ENCODE results near the gene KIAA1671.

The KIAA1671 gene

DNA sequence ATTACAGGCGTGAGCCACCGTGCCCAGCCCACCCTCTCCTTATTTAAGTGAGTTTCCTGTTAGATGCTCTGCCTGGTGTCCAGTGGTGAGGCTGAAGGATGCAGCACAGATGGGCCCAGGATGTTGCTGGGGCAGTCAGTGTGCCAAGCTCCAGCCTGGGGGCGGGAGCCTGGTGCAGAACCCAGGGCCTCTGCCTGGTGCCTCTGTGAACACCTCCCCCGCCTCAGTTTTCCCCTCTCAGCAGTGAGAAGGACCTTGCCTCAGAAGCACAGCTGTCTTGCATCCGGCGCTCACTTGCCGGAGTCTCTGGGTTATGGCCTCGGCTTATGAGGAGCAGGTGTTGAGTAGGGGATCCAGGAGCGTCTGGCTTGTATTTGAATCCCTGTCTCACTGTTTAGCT lies 116.2 kb downstream of the KIAA1671 start:
- no peak for DNase-seq (ENCODE audit: low spot score)

DNA sequence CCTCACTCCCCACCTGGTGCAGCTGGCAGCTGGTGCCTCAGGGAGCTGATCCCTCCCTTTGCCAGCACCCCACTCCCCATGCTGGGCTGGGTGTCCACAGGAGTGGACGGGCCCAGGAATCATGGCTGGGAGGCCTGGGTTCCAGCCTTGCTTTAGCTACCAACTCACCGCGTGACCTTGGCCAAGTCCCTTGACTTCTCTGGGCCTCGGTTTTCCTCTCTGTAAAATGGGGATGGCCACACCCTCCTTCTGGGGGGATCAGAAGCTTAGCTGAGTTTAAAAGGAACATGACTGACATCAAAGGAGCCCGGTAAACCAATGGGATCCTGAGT lies 116.9 kb downstream of the KIAA1671 start:
- DNase-seq (ENCODE audit: low spot score), result no peak

DNA sequence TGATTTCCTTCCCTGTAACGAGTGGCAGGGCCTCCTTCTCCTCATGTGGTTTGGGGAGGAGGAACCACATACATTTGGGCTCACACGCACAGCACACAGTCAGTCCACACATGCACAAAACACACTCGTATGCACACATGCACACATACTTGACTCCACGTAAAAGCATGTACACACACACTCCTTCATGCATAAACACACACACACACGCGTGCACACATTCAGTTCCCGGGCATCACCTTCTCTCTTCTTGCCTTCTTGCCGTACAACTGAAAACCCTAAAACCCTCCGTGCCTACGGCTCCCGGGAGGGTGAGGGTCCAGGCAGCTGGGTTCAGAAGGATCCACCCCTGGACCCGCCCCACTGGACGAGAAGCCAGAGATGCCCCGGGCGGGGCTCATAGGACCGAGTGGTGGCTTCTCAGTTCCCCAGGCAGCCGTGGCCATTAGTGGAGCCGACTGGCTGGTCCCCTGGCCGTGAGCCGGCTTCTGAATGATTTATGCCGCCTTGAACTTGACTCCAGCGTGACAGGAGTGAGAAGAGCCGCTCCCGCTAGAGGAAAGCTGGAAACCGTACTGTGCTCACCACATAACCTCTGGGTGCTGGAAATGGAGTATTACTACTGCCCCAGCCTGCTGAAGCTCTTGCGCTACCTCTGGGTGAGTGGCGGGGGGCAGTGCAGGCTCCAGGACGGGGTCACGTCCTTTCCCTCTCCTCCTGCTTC lies 117.4 kb downstream of the KIAA1671 start:
- no peak for DNase-seq (ENCODE audit: low spot score)

DNA sequence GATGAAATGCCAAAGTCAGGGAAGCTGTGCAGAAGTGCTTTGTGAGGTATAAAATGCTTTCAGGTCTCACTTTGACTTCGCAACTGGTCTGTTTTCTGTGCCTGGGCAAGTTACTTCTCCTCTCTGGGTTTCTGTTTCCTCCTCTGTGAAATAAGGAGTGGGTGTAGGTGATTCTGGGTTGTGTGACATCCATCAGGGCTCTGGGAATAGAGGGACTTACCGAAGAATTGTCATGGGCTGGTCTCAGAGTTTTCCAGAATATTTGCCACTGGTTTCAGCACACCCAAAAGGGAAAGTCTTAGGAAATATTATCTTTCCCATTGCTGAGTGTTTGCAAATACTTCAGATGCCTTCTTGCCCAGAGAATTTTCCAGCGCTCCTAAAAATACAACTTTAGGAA lies 118.4 kb downstream of the KIAA1671 start:
- no peak for DNase-seq (ENCODE audit: low spot score)

DNA sequence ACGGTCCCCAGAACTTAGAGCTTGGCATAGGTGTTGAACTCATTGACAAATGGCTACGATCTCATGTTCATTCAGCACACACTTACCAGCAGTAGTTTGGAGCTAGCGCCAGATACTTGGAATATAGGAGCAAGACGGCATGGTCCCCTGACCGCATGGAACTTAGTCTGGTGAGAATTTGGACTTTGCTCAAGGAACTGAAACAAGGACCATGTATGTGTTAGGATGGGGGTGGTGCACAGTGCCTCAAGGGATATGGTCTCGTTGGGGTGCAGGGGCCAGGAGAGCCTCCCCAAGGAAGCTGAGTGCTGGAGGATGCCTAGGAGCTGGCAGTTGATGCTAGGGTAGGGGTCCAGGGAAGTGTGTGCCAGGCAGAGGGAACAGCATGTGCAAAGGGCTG lies 119.2 kb downstream of the KIAA1671 start:
- no peak for DNase-seq (ENCODE audit: low spot score)

DNA sequence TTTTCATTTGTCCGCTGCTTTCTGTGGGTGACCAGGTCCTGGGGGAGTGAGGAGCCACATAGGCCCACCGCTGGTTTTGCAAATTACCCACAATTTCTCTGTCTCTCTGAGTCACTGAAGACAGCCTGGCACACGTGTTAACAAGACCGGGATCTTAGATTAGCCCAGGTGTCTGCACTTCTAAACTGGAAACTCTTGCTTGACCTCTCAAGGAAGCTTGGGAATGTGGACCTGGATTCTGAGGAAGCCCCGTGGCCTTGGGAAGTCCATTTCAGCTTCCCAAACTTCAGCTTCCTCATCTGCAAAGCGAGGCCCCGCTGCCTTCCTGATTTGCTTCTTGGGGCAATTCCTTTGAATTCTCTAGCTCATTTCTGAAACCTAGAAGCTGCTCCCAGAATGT lies 119.9 kb downstream of the KIAA1671 start:
- no peak for DNase-seq (ENCODE audit: low spot score)

DNA sequence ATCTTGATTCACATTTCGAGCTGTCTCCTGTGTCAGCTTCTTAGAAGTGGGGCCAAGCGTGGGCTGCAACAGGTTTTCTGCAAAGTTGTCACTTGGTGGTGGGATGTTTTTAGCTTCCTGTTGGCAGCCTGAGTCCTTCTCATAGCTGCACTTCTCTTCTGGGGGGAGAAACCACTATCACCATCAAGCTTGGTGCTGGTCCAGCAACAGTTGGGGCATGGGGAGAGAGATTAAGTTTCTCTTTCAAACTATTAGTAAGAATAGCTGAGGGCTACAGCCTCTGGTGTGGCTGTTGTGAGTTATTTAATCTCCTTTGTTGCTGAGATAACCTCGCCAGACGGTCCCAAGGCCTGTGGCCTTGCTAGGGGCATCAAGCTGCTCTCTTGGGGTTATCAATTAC lies 123.8 kb downstream of the KIAA1671 start:
- DNase-seq (ENCODE audit: low spot score), result no peak

DNA sequence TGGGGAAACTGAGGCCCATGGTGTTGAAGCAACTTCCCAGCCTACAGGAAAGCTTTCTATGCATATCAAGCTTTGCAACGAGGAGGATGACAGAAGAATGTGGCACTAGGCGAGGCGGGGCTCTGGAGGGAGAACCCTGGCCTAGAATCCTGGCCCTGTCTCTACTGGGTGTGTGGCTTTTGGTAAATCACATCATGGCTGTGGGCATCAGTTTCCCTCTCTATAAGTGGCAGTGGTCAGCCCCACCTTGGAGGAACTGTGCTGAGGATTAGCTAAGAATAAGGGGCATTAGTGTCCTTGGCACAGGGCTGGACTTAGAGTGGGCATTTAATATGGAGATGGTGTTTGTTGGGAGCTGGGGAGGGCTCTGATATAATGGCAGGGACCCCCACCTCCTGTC lies 124.5 kb downstream of the KIAA1671 start:
- no peak for DNase-seq (ENCODE audit: low spot score)

DNA sequence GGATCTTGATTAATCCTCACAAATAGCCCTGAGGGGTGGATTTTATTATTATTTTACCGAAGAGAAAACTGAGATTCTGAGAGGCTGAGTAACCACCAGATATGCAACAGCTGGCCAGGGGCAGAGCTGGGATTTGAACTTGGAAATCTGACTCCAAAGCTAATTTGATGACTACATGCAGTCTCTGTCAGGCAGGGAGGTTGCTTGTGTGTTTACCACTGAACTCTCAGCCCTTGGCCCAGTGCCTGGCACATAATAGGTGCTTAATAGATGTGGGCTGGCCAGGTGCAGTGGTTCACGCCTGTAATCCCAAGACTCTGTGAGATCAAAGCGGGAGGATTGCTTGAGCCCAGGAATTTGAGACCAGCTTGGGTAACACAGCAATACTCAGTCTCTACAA lies 125.4 kb downstream of the KIAA1671 start:
- no peak for DNase-seq (ENCODE audit: low spot score)

DNA sequence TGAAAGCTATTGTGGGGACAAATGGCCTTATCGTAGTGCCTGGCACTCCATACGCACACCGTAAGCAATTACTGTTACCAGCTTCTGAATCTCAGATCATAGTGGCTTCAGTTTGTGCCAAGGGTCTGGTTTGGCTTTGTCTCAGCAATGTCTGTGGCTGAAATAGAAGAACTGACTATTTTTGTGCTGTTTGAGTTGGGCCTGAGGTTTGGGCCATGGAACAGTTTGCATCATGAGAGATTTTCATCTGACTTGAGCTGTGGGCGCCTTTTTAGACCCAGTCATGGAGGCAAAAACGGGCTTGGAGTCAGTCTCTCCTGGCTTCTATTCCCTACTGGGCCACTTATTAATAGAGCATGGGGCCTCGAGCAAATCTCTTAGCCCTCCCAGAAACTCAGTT lies 126.1 kb downstream of the KIAA1671 start:
- no peak for DNase-seq (ENCODE audit: low spot score)

DNA sequence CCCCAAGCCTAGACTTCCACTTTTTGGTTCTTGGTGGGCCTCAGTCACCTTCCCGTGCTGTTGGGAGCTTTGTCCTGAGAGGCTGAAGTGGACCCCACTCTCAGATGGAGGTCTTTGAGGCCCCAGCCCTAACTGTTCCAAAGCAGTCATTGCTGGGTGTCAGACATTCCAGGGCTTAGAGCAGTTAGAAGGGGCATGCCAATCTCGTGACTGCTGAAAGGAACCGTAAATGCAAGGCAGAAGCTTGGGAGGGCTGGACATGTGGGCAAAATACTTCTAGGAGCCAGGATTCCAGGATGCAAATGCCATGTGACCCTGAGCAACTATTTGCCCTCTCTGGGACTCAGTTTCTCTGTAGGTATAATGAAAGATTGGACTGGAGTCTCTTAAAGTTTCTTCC lies 128.3 kb downstream of the KIAA1671 start:
- no peak for DNase-seq (ENCODE audit: low spot score)

DNA sequence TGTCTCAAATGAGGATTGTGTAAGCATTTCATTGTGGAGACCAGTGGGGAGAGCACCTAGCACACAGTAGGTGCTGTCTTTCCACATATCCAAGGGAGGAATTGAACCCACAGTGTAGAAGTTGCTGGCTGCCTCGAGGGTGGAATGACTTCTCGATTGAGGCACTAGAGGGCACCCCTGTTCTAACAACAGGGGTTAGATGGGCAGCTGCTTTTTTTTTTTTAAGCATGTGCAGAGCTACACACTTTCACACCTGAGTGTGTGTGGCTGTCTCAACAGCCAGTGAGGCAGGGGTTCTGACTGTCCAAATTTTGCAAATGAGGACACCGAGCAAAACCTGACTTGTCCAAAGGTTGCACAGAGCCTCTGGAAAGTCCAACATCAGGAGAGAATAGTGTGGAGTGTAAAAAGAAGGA lies 128.9 kb downstream of the KIAA1671 start:
- no peak for DNase-seq (ENCODE audit: low spot score)

DNA sequence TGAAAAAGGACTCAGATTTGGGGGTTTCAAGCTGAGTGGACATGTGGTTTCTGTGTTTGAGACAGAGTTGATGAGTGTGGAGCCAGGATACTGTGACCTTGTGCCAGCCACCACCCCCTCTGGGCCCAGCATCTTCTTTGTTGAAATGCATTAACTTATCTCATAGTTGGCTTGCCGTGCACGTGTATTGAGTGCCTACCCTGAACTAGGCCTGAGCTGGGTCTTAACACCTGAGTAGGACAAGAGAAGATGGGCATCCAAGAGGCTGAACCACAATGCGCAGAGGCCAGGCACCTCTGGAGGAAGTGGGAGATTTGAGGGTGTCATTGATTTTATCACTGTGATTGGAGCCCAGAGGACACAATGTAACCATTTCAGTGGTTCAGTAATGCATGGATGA lies 129.6 kb downstream of the KIAA1671 start:
- no peak for DNase-seq (ENCODE audit: low spot score)

DNA sequence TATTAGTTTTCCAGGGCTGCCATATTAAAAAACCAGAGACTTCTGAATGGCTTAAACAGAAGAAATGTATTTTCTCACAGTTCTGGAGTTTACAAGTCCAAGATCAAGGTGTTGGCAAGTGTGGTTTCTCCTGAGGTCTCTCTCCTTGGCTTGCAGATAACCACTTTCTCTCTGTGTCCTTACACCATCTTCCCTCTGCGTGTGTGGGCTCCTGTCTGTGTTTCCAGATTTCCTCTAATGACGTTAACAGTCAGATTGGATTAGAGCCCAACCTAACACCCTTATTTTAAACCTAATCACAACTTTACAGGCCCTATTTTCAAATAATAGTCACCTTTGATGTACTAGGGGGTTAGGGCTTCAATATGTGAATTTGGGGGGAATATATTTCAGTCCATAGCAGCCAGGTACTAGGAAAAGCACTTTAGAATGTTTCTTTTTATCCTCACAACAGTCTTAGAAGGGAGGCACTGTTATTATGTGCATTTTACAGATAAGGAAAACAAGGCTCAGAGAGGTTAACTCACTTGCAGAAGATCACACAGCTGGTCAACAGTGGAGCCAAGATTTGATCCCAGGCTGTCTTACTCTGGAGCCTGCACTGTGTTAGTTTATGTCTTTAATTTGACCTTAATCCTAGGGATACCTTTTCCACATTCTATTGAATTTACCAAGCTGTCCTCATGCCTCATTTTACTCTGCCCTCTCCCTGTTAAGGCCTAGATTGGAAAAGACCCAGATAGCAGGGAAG lies 130.7 kb downstream of the KIAA1671 start:
- no peak for DNase-seq (ENCODE audit: low spot score)

DNA sequence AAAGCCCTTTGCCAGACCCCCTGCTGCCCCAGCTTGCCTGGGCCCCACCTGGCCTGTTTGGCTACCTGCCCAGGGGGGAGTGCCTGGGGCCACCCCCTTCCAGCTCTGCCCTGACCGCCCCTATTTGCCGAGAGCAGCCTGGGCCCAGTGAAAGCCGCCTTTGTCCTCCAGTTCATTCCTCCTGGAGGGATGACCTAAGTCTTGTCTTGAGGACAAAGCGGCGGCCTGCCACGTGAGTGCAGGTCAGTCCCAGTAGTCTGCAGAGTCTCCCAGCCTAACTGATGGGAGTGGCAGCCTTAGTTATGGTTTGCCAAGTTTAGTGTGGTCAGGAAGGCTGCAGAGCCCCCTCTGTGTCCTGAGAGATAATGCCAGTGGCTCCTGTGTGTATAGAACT lies 131.3 kb downstream of the KIAA1671 start:
- DNase-seq (ENCODE audit: low spot score), result peak; percentile 24

DNA sequence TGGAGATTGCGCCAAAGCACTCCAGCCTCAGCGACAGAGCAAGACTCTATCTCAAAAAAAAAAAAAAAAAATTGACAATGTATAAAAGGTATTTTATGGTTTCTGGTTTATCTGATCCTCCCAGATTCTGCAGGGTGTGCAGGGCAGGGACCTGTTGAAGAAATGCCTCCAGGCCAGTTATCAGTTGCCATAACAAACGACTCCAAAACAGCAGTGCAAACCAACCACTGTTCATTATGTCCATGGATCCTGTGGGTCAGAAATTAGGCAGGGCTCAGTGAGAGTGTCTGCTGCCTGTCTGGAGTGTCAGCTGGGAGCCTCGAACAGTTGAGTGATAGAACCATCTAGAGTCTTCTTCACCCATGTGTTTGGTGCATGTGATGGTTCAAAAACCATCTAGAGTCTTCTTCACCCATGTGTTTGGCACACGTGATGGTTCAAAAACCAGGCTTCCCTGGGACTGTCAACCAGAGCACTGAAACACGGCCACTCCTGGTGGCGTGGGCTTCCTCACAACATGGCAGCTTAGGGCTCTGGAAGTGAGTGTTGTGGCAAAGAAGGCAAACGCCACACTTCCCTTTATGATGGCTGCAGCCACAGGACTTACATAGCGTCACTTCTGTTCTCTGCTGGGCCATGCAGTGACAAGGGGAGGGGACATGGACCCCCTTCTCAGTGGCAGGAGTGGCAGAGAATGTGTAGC lies 132.0 kb downstream of the KIAA1671 start:
- DNase-seq (ENCODE audit: low spot score), result no peak

DNA sequence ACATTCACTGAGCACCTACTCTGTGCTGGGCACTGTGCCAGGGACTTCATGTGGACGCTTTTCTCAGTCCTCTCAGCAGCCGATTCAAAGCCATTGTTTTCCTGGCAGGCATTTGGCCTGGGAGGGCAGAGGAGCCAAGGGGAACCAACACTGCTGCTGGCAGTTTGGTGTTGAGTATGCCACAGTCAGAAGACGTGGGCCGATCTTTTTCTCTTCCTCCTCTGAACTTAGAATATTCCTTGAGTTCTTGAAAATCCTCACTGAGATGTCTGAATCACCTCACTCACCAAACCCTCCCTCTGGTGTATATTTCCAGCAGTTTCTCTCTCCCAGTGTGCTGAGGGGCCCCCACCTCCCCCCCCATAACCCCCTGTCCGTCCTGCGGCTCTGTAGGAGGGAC lies 132.6 kb downstream of the KIAA1671 start:
- no peak for DNase-seq (ENCODE audit: low spot score)

DNA sequence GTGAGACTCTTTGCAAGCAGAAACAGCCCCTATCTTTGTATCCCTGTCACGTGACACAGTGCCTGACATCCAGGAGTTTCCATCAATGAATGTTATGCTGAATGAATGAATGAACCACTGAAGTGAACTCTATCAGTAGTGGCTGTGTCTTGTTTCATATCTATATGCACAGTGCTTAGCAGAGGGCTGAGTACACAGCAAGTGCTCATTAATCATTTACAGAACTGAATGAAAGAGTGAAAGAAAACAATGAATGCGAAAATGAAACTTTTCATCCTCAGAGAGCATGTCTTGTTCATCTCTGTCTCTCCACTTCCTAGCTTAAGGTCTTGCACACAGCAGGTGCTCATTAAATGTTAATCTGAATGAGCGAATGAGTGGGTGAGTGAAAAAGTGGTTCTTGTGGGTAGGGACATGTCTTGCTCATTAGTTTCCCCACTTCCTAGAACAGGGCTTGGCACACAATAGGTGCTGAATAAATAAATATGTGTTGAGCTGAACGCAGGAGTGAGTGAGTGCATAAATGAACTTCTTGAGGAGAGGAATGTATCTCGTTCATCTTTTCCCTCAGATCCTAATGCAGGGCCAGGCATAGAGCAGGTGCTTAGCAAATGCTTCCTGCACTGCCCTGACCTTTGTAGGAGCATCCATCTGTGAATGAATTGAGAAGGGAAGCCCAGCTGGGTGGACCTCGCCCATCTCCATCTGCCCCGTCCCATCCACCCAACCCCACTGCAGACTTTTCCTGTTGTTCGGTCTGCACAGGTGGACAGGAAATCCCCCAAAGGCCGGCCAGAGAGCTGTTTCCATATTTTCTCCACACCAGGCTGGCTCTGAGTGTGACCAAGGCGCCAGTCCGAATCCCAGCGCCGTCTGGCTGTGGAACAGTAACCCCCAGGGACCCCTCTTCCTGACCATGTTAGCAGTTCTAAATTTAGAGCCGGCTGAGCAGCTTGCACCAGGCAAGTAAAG lies 133.7 kb downstream of the KIAA1671 start:
- no peak for DNase-seq (ENCODE audit: low spot score)

DNA sequence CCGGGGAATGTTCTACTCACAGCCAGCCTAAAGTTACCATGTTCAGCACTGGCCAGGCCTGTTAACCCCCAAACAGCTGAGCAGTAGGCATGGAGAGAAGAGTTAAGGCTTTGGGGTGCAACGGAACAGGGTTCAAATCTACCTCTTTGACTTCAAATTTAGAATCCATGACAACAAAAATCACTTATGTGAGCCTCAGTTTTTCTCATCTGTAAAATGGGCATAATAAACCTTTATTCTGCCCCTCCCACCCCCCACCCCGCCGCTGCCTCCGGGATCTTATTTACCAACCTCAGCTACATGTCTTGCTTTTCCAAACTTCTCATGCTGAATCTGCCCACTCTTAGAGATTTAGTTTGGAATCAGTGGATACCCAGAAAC lies 134.4 kb downstream of the KIAA1671 start:
- no peak for DNase-seq (ENCODE audit: low spot score)

DNA sequence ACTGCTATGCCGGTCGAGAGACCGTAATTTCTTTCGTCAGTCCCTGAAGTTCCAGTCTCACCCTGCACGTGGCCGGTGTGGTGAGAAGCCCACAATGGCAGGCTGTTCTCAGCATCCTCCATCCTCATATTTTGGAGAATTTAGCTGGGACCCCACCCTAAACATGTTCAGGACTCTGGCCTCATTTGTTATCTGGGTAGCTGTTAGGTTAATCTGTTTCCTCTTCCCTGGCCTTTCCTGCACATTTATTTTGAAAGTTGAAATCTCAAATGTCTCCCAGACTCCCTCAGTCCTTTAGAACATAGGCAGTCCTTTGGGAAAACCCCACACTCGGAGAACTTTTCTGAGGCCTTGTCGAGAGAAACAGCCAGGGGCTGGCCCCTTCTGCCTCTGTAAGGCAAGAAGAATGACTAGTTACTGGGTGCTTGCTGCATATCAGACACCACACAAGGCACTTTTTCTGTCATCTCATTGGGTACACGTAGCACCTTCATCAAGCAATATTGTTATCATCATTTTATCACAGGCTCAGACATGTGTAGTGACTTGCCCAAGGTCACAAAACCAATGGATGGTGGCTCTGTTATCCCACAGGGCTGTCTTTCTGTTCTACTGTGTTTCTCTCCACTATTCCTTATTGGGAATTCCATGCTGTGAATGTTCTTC lies 137.8 kb downstream of the KIAA1671 start:
- DNase-seq (ENCODE audit: low spot score), result no peak

DNA sequence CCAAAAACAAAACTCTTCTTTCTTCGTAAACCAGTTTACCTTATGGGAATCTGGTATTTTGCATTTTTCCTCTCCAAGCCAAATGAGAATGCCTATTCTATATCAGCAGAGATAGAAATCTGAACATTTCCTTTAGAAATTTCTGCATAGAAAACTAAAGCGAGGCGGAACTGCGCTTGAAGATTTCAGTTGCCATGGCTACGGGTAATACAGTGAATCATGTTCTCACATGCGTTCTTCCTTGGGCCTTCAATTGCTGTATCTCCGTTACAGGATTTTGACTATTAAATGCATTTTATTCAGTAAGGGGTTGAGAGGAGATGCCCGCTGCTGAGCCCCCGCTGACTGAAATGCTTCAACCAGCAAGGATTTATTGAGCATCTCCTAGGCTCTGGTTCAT lies 138.9 kb downstream of the KIAA1671 start:
- no peak for DNase-seq (ENCODE audit: low spot score)

DNA sequence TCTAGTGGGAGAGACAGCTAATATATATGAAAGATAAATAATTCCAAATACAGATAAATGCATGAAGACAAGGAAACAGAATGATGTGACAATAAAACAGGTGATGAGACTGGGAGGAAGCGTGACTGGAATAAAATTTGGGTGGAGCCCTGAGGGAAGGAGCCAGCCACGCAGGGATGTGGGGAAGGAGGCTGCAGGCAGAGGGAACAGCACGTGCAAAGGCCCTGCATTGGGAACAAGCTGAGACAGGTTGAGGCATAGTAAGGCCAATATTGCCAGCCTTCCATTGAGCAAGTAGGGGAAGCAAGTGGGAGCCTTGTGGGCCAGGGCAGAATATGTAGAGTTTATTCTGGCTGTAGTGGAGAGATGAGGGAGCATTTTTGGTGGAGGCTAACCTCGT lies 139.6 kb downstream of the KIAA1671 start:
- DNase-seq (ENCODE audit: low spot score), result no peak
